HepG2 (cell line): ENCODE results near the gene PRR30. TPM values are rescaled to one million over a fixed set of nuclear protein-coding genes. Genes with fewer than 3 reads are reported as not detected.

ENCODE experiments used
- ERF ChIP-seq: IDR thresholded peaks from 2 replicates; pipeline ENCODE4 v1.6.1; 2018; ENCODE audit warnings: missing biosample characterization, missing genetic modification reagents
- FOXM1 ChIP-seq: sonication (generic); formaldehyde crosslinking; IDR thresholded peaks from 2 replicates; pipeline ENCODE4 v1.5.0; 2020; ENCODE audit warnings: missing genetic modification reagents
- IKZF1 ChIP-seq: fragments of 450-650 bp; IDR thresholded peaks from 2 replicates; pipeline ENCODE4 v1.7.1; 2016
- MAX ChIP-seq: IDR thresholded peaks from 2 replicates; pipeline ENCODE4 v1.6.1; 2012; ENCODE audit warnings: inconsistent platforms
- MTA3 ChIP-seq: sonication (generic); formaldehyde crosslinking; IDR thresholded peaks from 2 replicates; pipeline ENCODE4 v1.4.0; 2020; ENCODE audit warnings: missing genetic modification reagents
- RORA ChIP-seq: sonication (generic); formaldehyde crosslinking; IDR thresholded peaks from 2 replicates; pipeline ENCODE4 v1.5.0; 2020; ENCODE audit warnings: mild to moderate bottlenecking, missing genetic modification reagents, moderate library complexity
- SKIL ChIP-seq: sonication (generic); formaldehyde crosslinking; IDR thresholded peaks from 2 replicates; pipeline ENCODE4 v1.8.0; 2022; ENCODE audit warnings: missing genetic modification reagents, mild to moderate bottlenecking, moderate library complexity, borderline replicate concordance
- STAT5B ChIP-seq: sonication (generic); formaldehyde crosslinking; IDR thresholded peaks from 2 replicates; pipeline ENCODE4 v1.4.0; 2020; ENCODE audit warnings: missing genetic modification reagents
- TBL1XR1 ChIP-seq: fragments of 150-350 bp; IDR thresholded peaks from 2 replicates; pipeline ENCODE4 v1.6.1; 2014; ENCODE audit warnings: borderline replicate concordance, low read length; ENCODE audit not compliant: partially characterized antibody
- TBX3 ChIP-seq: fragments of 450-650 bp; IDR thresholded peaks from 2 replicates; pipeline ENCODE4 v1.6.1; 2017; ENCODE audit warnings: antibody characterized with exemption, mild to moderate bottlenecking, inconsistent platforms, borderline replicate concordance
- THAP8 ChIP-seq: sonication (generic); formaldehyde crosslinking; IDR thresholded peaks from 2 replicates; pipeline ENCODE4 v1.5.1; 2020; ENCODE audit warnings: missing genetic modification reagents, mild to moderate bottlenecking, borderline replicate concordance
- YEATS4 ChIP-seq: sonication (generic); formaldehyde crosslinking; IDR thresholded peaks from 2 replicates; pipeline ENCODE4 v1.4.0; 2020; ENCODE audit warnings: missing genetic modification reagents, borderline replicate concordance
- ZC3H4 ChIP-seq: sonication (generic); formaldehyde crosslinking; IDR thresholded peaks from 2 replicates; pipeline ENCODE4 v1.4.0; 2020; ENCODE audit warnings: missing genetic modification reagents, borderline replicate concordance
- ZHX1 ChIP-seq: sonication (generic); formaldehyde crosslinking; IDR thresholded peaks from 2 replicates; pipeline ENCODE4 v1.8.1; 2022; ENCODE audit warnings: low read depth, mild to moderate bottlenecking, missing genetic modification reagents
- ZNF503 ChIP-seq: sonication (generic); formaldehyde crosslinking; IDR thresholded peaks from 2 replicates; pipeline ENCODE4 v1.4.0; 2020; ENCODE audit warnings: missing genetic modification reagents
- ZNF547 ChIP-seq: sonication (generic); formaldehyde crosslinking; IDR thresholded peaks from 2 replicates; pipeline ENCODE4 v1.5.1; 2020; ENCODE audit warnings: mild to moderate bottlenecking, missing genetic modification reagents
- ZSCAN21 ChIP-seq: sonication (generic); formaldehyde crosslinking; IDR thresholded peaks from 2 replicates; pipeline ENCODE4 v1.8.0; 2022; ENCODE audit warnings: mild to moderate bottlenecking, missing genetic modification reagents, moderate library complexity, borderline replicate concordance
- polyA plus RNA-seq, 8 experiments: library from polyadenylated mRNA; depleted of rRNA in 3 of 8; stranded (reverse) in 7 of 8; unstranded in 1 of 8; fragments of >200 nt; fragmentation: Illumina TruSeq in 4 of 8; extraction: Trizol in 4 of 8; gene quantifications; 2 replicates each; pipeline versions ENCODE4 v1.2.1 to v1.2.3, GENCODE V29; 2011 to 2016; ENCODE audit warnings: low read depth in 4 of 8, missing spikeins in 1 of 8, mixed read lengths in 1 of 8; ENCODE audit not compliant: insufficient read depth in 1 of 8
- total RNA-seq, 5 experiments: library from RNA; depleted of rRNA; stranded (reverse); fragments of >200 nt; fragmentation: Illumina TruSeq; extraction: Trizol; gene quantifications; 2 replicates each; pipeline ENCODE4 v1.2.3, GENCODE V29; 2016; ENCODE audit warnings: low read depth in 1 of 5

Gene PRR30
- total and polyA plus RNA-seq, 2 of the 13 experiments (the other 11 are each of a cell fraction or from before 2014, with no cell fraction given) = not detected

GRCh38 chr2:27177441-27178351 lies 38.5 kb upstream of the PRR30 start (continued):
- TF ChIP-seq SKIL (CRISPR knock-in tag) (peak; percentile 79), ZC3H4 (peak; percentile 28; the same call in 1 of the 2 replicates), ZNF547 (peak; percentile 50), YEATS4 (CRISPR knock-in tag) (peak; percentile 41; the same call in 1 of the 2 replicates), FOXM1 (CRISPR knock-in tag) (no peak), TBL1XR1 (peak; percentile 79), STAT5B (CRISPR knock-in tag) (peak; percentile 59; the same call in 1 of the 2 replicates), ZHX1 (no peak), TBX3 (peak; percentile 98), MAX (peak; percentile 92), IKZF1 (no peak), MTA3 (no peak), ERF (CRISPR knock-in tag) (peak; percentile 76), ZSCAN21 (CRISPR knock-in tag) (peak; percentile 51; the same call in 1 of the 2 replicates), ZNF503 (CRISPR knock-in tag) (peak; percentile 98), THAP8 (CRISPR knock-in tag) (no peak), RORA (CRISPR knock-in tag) (peak; percentile 69)
